A673 (cell line): ENCODE data around the gene CEACAM5. TPM values are rescaled to one million over a fixed set of nuclear protein-coding genes. Genes with fewer than 3 reads are reported as not detected.

Experiments
- BruUV-seq: library from RNA; stranded (reverse); fragments of 400-500 nt; replicated peaks from 2 replicates; lab custom pipeline; 2021; lab: Mats Ljungman, UMichigan
- CTCF ChIA-PET: fragments of 300-600 bp; sonication (Branson Sonifier 250); formaldehyde crosslinking; loops from one replicate; lab custom pipeline; 2022; ENCODE audit warnings: antibody characterized with exemption; lab: Charles Lee
- POLR2A ChIA-PET: fragments of 300-600 bp; sonication (Branson Sonifier 250); formaldehyde crosslinking; loops from one replicate; lab custom pipeline; 2022; ENCODE audit warnings: antibody characterized with exemption; ENCODE audit not compliant: low non-redundant PET; lab: Charles Lee
- DNase-seq: peaks from one replicate; pipeline ENCODE4 v3.0.0-alpha.2; 2015; ENCODE audit warnings: low spot score
- H3K27ac ChIP-seq: fragments of 200-600 bp; sonication (generic); 2 replicates; pipeline ENCODE4 v1.5.1; 2016; ENCODE audit warnings: mixed run types, low read depth, mild to moderate bottlenecking, mixed read lengths, antibody characterized with exemption, low read length; ENCODE audit not compliant: poor library complexity, severe bottlenecking
- H3K27me3 ChIP-seq: fragments of 200-600 bp; sonication (generic); replicated peaks from 2 replicates; pipeline ENCODE4 v1.6.1; 2017; ENCODE audit warnings: mixed run types, low read depth, mild to moderate bottlenecking, mixed read lengths, antibody characterized with exemption, low read length; ENCODE audit not compliant: insufficient read depth, poor library complexity
- H3K36me3 ChIP-seq: fragments of 200-600 bp; sonication (generic); 2 replicates; pipeline ENCODE4 v1.6.1; 2016; ENCODE audit warnings: mixed run types, mild to moderate bottlenecking, mixed read lengths, antibody characterized with exemption, low read length; ENCODE audit not compliant: insufficient read depth, poor library complexity, severe bottlenecking
- H3K4me1 ChIP-seq: fragments of 200-600 bp; sonication (generic); 2 replicates; pipeline ENCODE4 v1.6.1; 2017; ENCODE audit warnings: mixed run types, mild to moderate bottlenecking, mixed read lengths, antibody characterized with exemption, low read length; ENCODE audit not compliant: insufficient read depth, poor library complexity, severe bottlenecking
- H3K4me3 ChIP-seq: fragments of 200-600 bp; sonication (generic); 2 replicates; pipeline ENCODE4 v1.5.1; 2016; ENCODE audit warnings: low read depth, mixed run types, mild to moderate bottlenecking, mixed read lengths, low read length; ENCODE audit not compliant: poor library complexity, severe bottlenecking
- H3K9me3 ChIP-seq: fragments of 200-600 bp; sonication (generic); 2 replicates; pipeline ENCODE4 v1.6.1; 2016; ENCODE audit warnings: mixed run types, low read depth, mild to moderate bottlenecking, mixed read lengths, antibody characterized with exemption, low read length; ENCODE audit not compliant: poor library complexity, severe bottlenecking
- CTCF ChIP-seq: fragments of 300-800, 200-600 bp; sonication (generic); conservative IDR thresholded peaks from 2 replicates; pipeline ENCODE4 v1.5.1; 2017; ENCODE audit warnings: low read depth, mild to moderate bottlenecking, antibody characterized with exemption, low read length, moderate library complexity, mixed read lengths
- EZH2 ChIP-seq: fragments of 200-600 bp; sonication (generic); IDR thresholded peaks from 2 replicates; pipeline ENCODE4 v1.6.1; 2017; ENCODE audit warnings: borderline replicate concordance, low read depth, mild to moderate bottlenecking, mixed read lengths, antibody characterized with exemption, low read length; ENCODE audit not compliant: poor library complexity, severe bottlenecking
- intact Hi-C: fragments of 100-400 bp; cut with micrococcal nuclease; formaldehyde crosslinking; loops from one replicate; pipeline ENCODE4 v1.10.0; 2022; ENCODE audit not compliant: unreplicated experiment
- total RNA-seq: library from RNA; stranded (reverse); gene quantifications from 2 replicates; pipeline ENCODE4 v1.2.3, GENCODE V29; 2021

The CEACAM5 gene
- total RNA-seq, 1 experiment from 2014 or later, result 0.54 TPM

- intact Hi-C loops, result loop anchor here (10.0 kb wide), 1 partner anchor 346 kb away; the partner anchor contains the start of genes BCKDHA and EXOSC5
- POLR2A ChIA-PET, result no interaction called here
- Histone ChIP-seq H3K4me3 (no peak overlapping the region), H3K27ac (no peak overlapping the region), H3K27me3 (no peaks in the 10 kb centered on the region), H3K9me3 (no peaks in the 10 kb centered on the region), H3K4me1 (peaks cover 42% of the 10 kb centered on the region), H3K36me3 (no peaks in the 10 kb centered on the region)
- CTCF ChIA-PET, result interaction anchor here (0.6 kb wide), 1 partner anchor 98 kb away, joined by 3 read pairs; no protein-coding TSS in a partner anchor
- TF ChIP-seq EZH2, result no peak
- no peak for TF ChIP-seq CTCF
- no peak for DNase-seq
- no TSS peak for BruUV-seq
These were observed 32.2 kb downstream of the CEACAM5 start for GRCh38 chr19:41740415-41741243.

- no peak for TF ChIP-seq CTCF
- TF ChIP-seq EZH2, result no peak
- Histone ChIP-seq H3K4me1 (peaks cover 47% of the 10 kb centered on the region), H3K4me3 (no peak overlapping the region), H3K27me3 (no peaks in the 10 kb centered on the region), H3K36me3 (no peaks in the 10 kb centered on the region), H3K9me3 (no peaks in the 10 kb centered on the region), H3K27ac (no peak overlapping the region)
- intact Hi-C loops, result loop anchor here (10.0 kb wide), 1 partner anchor 346 kb away; the partner anchor contains the start of genes BCKDHA and EXOSC5
- DNase-seq, result no peak
- ChIA-PET POLR2A (no interaction called here), CTCF (no interaction called here)
- BruUV-seq, result no TSS peak
These were observed 32.8 kb downstream of the CEACAM5 start for GRCh38 chr19:41741244-41741554.

GRCh38 chr19:41744850-41745249 is 36.4 kb downstream of the CEACAM5 start:
- H3K27me3 ChIP-seq, result no peaks in the 10 kb centered on the region
- POLR2A ChIA-PET, result interaction anchor here (0.6 kb wide), 1 partner anchor 9 kb away, joined by 6 read pairs; no protein-coding TSS in a partner anchor
- CTCF ChIA-PET, result interaction anchor here (0.6 to 3.5 kb wide), 3 partner anchors 8 to 103 kb away, joined by 5 to 21 read pairs (median 6); no protein-coding TSS in a partner anchor
- TF ChIP-seq EZH2 (no peak), CTCF (no peak)
- DNase-seq, result peak; percentile 95
- H3K4me3 ChIP-seq, result no peak overlapping the region
- H3K27ac ChIP-seq, result peak overlapping the region; percentile 96
- no TSS peak for BruUV-seq
- no peaks in the 10 kb centered on the region for H3K36me3 ChIP-seq
- H3K4me1 ChIP-seq, result peaks cover 62% of the 10 kb centered on the region
- intact Hi-C loops, result loop anchor here (2.0 to 10.0 kb wide), 5 partner anchors 103 to 1603 kb away; partner anchors contain the start of genes BCKDHA and EXOSC5
- H3K9me3 ChIP-seq, result no peaks in the 10 kb centered on the region
